WTC11 (cell line): ENCODE measurements around the gene MYO15A. TPM values are rescaled to one million over a fixed set of nuclear protein-coding genes. Genes with fewer than 3 reads are reported as not detected.

Experiments used
- ATAC-seq: fragments of 200-7000 bp; cut with Tn5 transposase; 2 replicates; pipeline ENCODE4 v1.10.0; 2021; ENCODE audit warnings: mild to moderate bottlenecking, moderate library complexity
- CTCF ChIA-PET: fragments of 300-600 bp; sonication (Branson Sonifier 250); formaldehyde crosslinking; loops from one replicate; lab custom pipeline; 2021; ENCODE audit warnings: antibody characterized with exemption; lab: Charles Lee
- POLR2A ChIA-PET: fragments of 350-600 bp; sonication (Branson Sonifier 250); formaldehyde crosslinking; loops from one replicate; lab custom pipeline; 2021; ENCODE audit warnings: antibody characterized with exemption; lab: Charles Lee
- DNase-seq: peaks from one replicate; pipeline ENCODE4 v3.0.0; 2021; ENCODE audit warnings: low spot score
- H3K27ac Mint-ChIP-seq: 2 replicates; pipeline ENCODE4 v1.8.0; 2021; ENCODE audit warnings: mixed read lengths
- H3K27me3 Mint-ChIP-seq: 2 replicates; pipeline ENCODE4 v1.8.0; 2021; ENCODE audit warnings: low read depth, mild to moderate bottlenecking, moderate library complexity, mixed read lengths
- H3K36me3 Mint-ChIP-seq: 2 replicates; pipeline ENCODE4 v1.8.0; 2021; ENCODE audit warnings: mixed read lengths
- H3K4me1 Mint-ChIP-seq: 2 replicates; pipeline ENCODE4 v1.8.0; 2022; ENCODE audit warnings: mixed read lengths
- H3K4me3 Mint-ChIP-seq: 2 replicates; pipeline ENCODE4 v1.8.0; 2021; ENCODE audit warnings: mild to moderate bottlenecking, moderate library complexity, mixed read lengths
- H3K9me3 Mint-ChIP-seq: 2 replicates; pipeline ENCODE4 v1.8.0; 2021; ENCODE audit warnings: mixed read lengths
- AFF4 ChIP-seq: sonication (generic); formaldehyde crosslinking; IDR thresholded peaks from 2 replicates; pipeline ENCODE4 v1.8.1; 2023; ENCODE audit warnings: mild to moderate bottlenecking, missing genetic modification reagents, borderline replicate concordance
- CTCF ChIP-seq: fragments of 200-600 bp; IDR thresholded peaks from 2 replicates; pipeline ENCODE4 v1.8.0; 2022; ENCODE audit warnings: antibody characterized with exemption
- E2F5 ChIP-seq: sonication (generic); formaldehyde crosslinking; IDR thresholded peaks from 2 replicates; pipeline ENCODE4 v1.8.1; 2022; ENCODE audit warnings: mild to moderate bottlenecking, moderate library complexity, missing genetic modification reagents
- GRHL2 ChIP-seq: fragments of 250-450 bp; sonication (Bioruptor Pico); IDR thresholded peaks from 2 replicates; pipeline ENCODE4 v1.8.0; 2022; ENCODE audit warnings: mild to moderate bottlenecking, moderate library complexity; ENCODE audit not compliant: insufficient replicate concordance, severe bottlenecking
- JAZF1 ChIP-seq: fragments of 250-450 bp; sonication (Bioruptor Pico); IDR thresholded peaks from 2 replicates; pipeline ENCODE4 v1.9.0; 2021; ENCODE audit warnings: moderate library complexity, mild to moderate bottlenecking, inconsistent platforms
- MXD4 ChIP-seq: fragments of 250-450 bp; sonication (Bioruptor Pico); IDR thresholded peaks from 2 replicates; pipeline ENCODE4 v1.8.0; 2021; ENCODE audit warnings: mild to moderate bottlenecking, moderate library complexity, borderline replicate concordance
- NFATC4 ChIP-seq: fragments of 250-450 bp; sonication (Bioruptor Pico); IDR thresholded peaks from 2 replicates; pipeline ENCODE4 v1.9.0; 2021; ENCODE audit warnings: mild to moderate bottlenecking
- NR1H2 ChIP-seq: sonication (generic); formaldehyde crosslinking; IDR thresholded peaks from 2 replicates; pipeline ENCODE4 v1.9.0; 2021; ENCODE audit warnings: mild to moderate bottlenecking, moderate library complexity, missing genetic modification reagents
- NR3C1 ChIP-seq: sonication (generic); formaldehyde crosslinking; conservative IDR thresholded peaks from 2 replicates; pipeline ENCODE4 v1.8.1; 2023; ENCODE audit warnings: low read depth, mild to moderate bottlenecking, missing genetic modification reagents
- RELA ChIP-seq: sonication (generic); formaldehyde crosslinking; IDR thresholded peaks from 2 replicates; pipeline ENCODE4 v1.8.1; 2022; ENCODE audit warnings: missing genetic modification reagents, mild to moderate bottlenecking, borderline replicate concordance
- RORB ChIP-seq: fragments of 250-450 bp; sonication (Bioruptor Pico); IDR thresholded peaks from 2 replicates; pipeline ENCODE4 v1.9.0; 2021; ENCODE audit warnings: mild to moderate bottlenecking
- SOX15 ChIP-seq: fragments of 250-450 bp; sonication (Bioruptor Pico); IDR thresholded peaks from 2 replicates; pipeline ENCODE4 v1.9.0; 2021; ENCODE audit warnings: mild to moderate bottlenecking
- ZBTB43 ChIP-seq: sonication (generic); formaldehyde crosslinking; IDR thresholded peaks from 2 replicates; pipeline ENCODE4 v1.8.1; 2023; ENCODE audit warnings: mild to moderate bottlenecking, missing genetic modification reagents
- ZNF138 ChIP-seq: sonication (generic); formaldehyde crosslinking; conservative IDR thresholded peaks from 2 replicates; pipeline ENCODE4 v1.8.1; 2022; ENCODE audit warnings: mild to moderate bottlenecking, moderate library complexity, missing genetic modification reagents
- ZNF232 ChIP-seq: sonication (generic); formaldehyde crosslinking; IDR thresholded peaks from 2 replicates; pipeline ENCODE4 v1.8.0; 2022; ENCODE audit warnings: mild to moderate bottlenecking, missing genetic modification reagents
- ZNF263 ChIP-seq: sonication (generic); formaldehyde crosslinking; IDR thresholded peaks from 2 replicates; pipeline ENCODE4 v1.8.1; 2022; ENCODE audit warnings: low read depth, mild to moderate bottlenecking, moderate library complexity, missing genetic modification reagents
- ZNF281 ChIP-seq: sonication (generic); formaldehyde crosslinking; IDR thresholded peaks from 2 replicates; pipeline ENCODE4 v1.8.0; 2023; ENCODE audit warnings: mild to moderate bottlenecking, missing genetic modification reagents
- ZNF671 ChIP-seq: fragments of 250-450 bp; sonication (Bioruptor Pico); IDR thresholded peaks from 2 replicates; pipeline ENCODE4 v1.8.0; 2021; ENCODE audit warnings: mild to moderate bottlenecking
- ZSCAN18 ChIP-seq: fragments of 250-450 bp; sonication (Bioruptor Pico); IDR thresholded peaks from 2 replicates; pipeline ENCODE4 v2.1.2; 2022; ENCODE audit warnings: mild to moderate bottlenecking, moderate library complexity
- total RNA-seq: library from RNA; stranded (reverse); gene quantifications from 3 replicates; pipeline ENCODE4 v1.2.3, GENCODE V29; 2021

Gene MYO15A
- total RNA-seq, 1 experiment from 2014 or later = 2.6 TPM

GRCh38 chr17:18191967-18192366 lies 83.4 kb downstream of the MYO15A start:
- TF ChIP-seq ZNF138 = no peak
- no peak for TF ChIP-seq ZBTB43 (CRISPR knock-in tag)
- TF ChIP-seq NFATC4 (CRISPR knock-in tag) = no peak
- no peak for TF ChIP-seq ZNF671 (CRISPR knock-in tag)
- no peak for TF ChIP-seq RORB (CRISPR knock-in tag)
- TF ChIP-seq ZNF281 (CRISPR knock-in tag) = no peak
- no peak for TF ChIP-seq MXD4 (CRISPR knock-in tag)
- no peak for TF ChIP-seq ZSCAN18 (CRISPR knock-in tag)
- TF ChIP-seq GRHL2 (CRISPR knock-in tag) = no peak
- TF ChIP-seq JAZF1 (CRISPR knock-in tag) = no peak
- no peak for TF ChIP-seq SOX15 (CRISPR knock-in tag)
- TF ChIP-seq ZNF232 = no peak
- TF ChIP-seq RELA (CRISPR knock-in tag) = no peak
- TF ChIP-seq CTCF = no peak
- TF ChIP-seq NR3C1 (CRISPR knock-in tag) = no peak
- Mint-ChIP-seq H3K4me3 (no peak overlapping the region), H3K36me3 (peaks cover 52% of the 10 kb centered on the region), H3K9me3 (no peaks in the 10 kb centered on the region), H3K4me1 (peaks cover 22% of the 10 kb centered on the region), H3K27me3 (no peaks in the 10 kb centered on the region), H3K27ac (no peak overlapping the region)
- ChIA-PET CTCF (interaction anchor here (0.5 to 3.0 kb wide), 14 partner anchors 9 to 52 kb away, joined by 3 to 10 read pairs (median 5); partner anchors contain the start of gene ALKBH5), POLR2A (no interaction called here)
- DNase-seq = peak; percentile 38
- peak; percentile 86 for ATAC-seq

- POLR2A ChIA-PET = no interaction called here
- no peak for ATAC-seq
- Mint-ChIP-seq H3K4me3 (no peak overlapping the region), H3K4me1 (peaks cover 7% of the 10 kb centered on the region), H3K36me3 (peaks cover 49% of the 10 kb centered on the region), H3K27ac (0 out of 2 replicates have a peak overlapping the region, but pooled peaks have one; percentile 37), H3K9me3 (no peaks in the 10 kb centered on the region), H3K27me3 (no peaks in the 10 kb centered on the region)
- no peak for DNase-seq
- CTCF ChIA-PET = interaction anchor here (1.2 to 3.0 kb wide), 3 partner anchors 12 to 55 kb away, joined by 4 to 10 read pairs (median 4); partner anchors contain the start of gene ALKBH5
- no peak for TF ChIP-seq ZNF263 (CRISPR knock-in tag)
Measured at GRCh38 chr17:18194394-18194793, 85.8 kb downstream of the MYO15A start.

GRCh38 chr17:18194804-18195203 lies 86.2 kb downstream of the MYO15A start:
- H3K27me3 Mint-ChIP-seq = no peaks in the 10 kb centered on the region
- no peak overlapping the region for H3K4me3 Mint-ChIP-seq
- ChIA-PET POLR2A (no interaction called here), CTCF (no interaction called here)
- no peak for ATAC-seq
- DNase-seq = no peak
- H3K36me3 Mint-ChIP-seq = peaks cover 45% of the 10 kb centered on the region
- H3K9me3 Mint-ChIP-seq = no peaks in the 10 kb centered on the region
- peaks cover 5% of the 10 kb centered on the region for H3K4me1 Mint-ChIP-seq
- peak overlapping the region; percentile 37; the same call in 1 of the 2 replicates for H3K27ac Mint-ChIP-seq
- TF ChIP-seq NR1H2 (CRISPR knock-in tag) (no peak), ZSCAN18 (CRISPR knock-in tag) (no peak), AFF4 (CRISPR knock-in tag) (no peak), E2F5 (CRISPR knock-in tag) (no peak)
